GM19043 (cell line): Measurements from ENCODE around the gene INTS11.
"Not testable (repeated sequence)": the region's sequence is repeated elsewhere in the genome, so short reads cannot be mapped to it uniquely, and the experiment has no call there.

Experiments used
- ATAC-seq: cut with Tn5 transposase; IDR thresholded peaks from one replicate; pipeline ENCODE4 v1.9.1; 2021; ENCODE audit warnings: low read depth; ENCODE audit not compliant: unreplicated experiment

The INTS11 gene

DNA sequence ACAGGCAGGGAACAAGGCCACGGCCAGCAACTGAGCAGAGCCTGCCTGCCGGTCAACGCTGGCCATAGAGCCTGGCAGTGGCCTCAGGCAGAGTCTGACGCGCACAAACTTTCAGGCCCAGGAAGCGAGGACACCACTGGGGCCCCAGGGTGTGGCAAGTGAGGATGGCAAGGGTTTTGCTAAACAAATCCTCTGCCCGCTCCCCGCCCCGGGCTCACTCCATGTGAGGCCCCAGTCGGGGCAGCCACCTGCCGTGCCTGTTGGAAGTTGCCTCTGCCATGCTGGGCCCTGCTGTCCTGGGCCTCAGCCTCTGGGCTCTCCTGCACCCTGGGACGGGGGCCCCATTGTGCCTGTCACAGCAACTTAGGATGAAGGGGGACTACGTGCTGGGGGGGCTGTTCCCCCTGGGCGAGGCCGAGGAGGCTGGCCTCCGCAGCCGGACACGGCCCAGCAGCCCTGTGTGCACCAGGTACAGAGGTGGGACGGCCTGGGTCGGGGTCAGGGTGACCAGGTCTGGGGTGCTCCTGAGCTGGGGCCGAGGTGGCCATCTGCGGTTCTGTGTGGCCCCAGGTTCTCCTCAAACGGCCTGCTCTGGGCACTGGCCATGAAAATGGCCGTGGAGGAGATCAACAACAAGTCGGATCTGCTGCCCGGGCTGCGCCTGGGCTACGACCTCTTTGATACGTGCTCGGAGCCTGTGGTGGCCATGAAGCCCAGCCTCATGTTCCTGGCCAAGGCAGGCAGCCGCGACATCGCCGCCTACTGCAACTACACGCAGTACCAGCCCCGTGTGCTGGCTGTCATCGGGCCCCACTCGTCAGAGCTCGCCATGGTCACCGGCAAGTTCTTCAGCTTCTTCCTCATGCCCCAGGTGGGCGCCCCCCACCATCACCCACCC, 6.9 kb upstream of the INTS11 start, which contains the start of gene TAS1R3:
TAS1R3 (plus strand) TSS at position 213 of the 898 bp plus-strand sequence; CDS start at position 279, 66 bp downstream.
- no peak for ATAC-seq

GRCh38 chr1:1330366-1331067, 6.1 kb upstream of the INTS11 start:
- ATAC-seq, result no peak

DNA sequence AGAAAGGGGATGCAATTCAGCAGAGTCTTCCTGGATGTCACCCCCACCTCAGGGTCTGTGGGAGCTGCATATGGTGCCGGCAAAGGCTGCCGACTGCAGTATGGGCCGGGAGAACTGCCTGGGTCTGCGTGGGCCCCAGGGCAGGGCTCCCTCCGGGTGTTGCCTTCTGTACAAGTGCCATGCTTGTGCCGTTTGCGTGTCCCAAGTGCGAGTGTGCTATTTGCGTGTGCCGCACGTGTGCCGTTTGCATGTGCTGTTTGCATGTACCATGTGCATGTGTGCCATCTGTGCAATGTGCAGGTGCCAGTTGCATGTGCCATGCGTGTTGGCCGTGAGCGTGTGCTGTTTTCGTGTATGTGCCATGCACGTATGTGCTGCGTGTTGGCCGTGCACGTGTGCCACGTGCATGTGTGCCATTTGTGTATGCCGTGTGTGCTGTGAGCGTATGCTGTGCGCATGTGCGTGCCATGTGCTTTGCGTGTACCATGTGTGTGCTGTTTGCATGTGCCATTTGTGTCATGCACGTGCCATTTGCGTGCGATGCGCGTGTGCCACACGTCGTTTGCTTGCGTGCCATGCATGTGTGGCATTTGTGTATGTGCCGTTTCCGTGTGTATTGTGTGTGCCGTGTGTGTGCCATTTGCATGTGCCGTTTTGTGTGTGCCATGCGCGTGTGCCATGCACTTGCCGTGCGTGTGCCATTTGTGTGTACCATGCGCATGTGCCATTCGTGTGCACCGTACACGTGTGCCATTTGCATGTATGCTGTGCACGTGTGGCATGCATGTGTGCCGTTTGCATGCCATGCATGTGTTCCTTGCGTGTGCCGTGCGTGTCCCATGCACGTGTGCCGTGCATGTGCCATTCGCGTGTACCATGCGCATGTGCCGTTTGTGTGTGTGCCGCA, 5.1 kb upstream of the INTS11 start:
- ATAC-seq, result no peak

DNA sequence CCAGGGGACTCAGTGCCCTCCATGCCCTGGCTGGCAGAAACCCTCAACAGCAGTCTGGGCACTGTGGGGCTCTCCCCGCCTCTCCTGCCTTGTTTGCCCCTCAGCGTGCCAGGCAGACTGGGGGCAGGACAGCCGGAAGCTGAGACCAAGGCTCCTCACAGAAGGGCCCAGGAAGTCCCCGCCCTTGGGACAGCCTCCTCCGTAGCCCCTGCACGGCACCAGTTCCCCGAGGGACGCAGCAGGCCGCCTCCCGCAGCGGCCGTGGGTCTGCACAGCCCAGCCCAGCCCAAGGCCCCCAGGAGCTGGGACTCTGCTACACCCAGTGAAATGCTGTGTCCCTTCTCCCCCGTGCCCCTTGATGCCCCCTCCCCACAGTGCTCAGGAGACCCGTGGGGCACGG, 3.8 kb upstream of the INTS11 start:
- ATAC-seq, result no peak

DNA sequence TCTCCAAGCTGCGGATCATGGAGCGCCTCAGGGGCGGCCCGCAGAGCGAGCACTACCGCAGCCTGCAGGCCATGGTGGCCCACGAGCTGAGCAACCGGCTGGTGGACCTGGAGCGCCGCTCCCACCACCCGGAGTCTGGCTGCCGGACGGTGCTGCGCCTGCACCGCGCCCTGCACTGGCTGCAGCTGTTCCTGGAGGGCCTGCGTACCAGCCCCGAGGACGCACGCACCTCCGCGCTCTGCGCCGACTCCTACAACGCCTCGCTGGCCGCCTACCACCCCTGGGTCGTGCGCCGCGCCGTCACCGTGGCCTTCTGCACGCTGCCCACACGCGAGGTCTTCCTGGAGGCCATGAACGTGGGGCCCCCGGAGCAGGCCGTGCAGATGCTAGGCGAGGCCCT, 2.8 kb upstream of the INTS11 start:
- no peak for ATAC-seq

DNA sequence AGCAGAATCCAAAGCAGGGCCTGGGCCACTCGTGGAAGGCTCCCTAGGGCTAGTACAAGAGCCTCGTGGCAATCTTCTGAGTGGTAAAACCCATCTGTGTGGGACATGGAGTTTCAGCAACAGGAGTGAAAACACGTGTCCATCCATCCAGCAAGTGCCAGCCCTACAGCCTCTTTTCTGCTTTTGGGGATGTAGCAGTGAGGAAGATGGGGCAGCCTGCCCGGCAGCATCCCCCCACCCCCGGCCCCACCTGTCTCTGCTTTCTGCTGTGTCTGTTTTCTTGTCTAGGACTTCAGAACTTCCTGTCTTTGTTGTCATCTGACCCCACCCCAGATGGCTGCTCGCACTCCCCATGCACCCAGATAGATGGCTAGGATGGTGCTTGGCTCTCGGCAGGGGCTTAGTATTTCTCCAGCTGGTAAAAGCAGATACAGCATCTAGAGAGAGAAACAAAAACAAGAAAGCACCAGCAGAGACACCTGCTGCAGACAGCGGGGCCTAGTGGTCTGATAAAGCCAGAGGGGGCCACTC, 1.7 kb upstream of the INTS11 start:
- ATAC-seq, result no peak

DNA sequence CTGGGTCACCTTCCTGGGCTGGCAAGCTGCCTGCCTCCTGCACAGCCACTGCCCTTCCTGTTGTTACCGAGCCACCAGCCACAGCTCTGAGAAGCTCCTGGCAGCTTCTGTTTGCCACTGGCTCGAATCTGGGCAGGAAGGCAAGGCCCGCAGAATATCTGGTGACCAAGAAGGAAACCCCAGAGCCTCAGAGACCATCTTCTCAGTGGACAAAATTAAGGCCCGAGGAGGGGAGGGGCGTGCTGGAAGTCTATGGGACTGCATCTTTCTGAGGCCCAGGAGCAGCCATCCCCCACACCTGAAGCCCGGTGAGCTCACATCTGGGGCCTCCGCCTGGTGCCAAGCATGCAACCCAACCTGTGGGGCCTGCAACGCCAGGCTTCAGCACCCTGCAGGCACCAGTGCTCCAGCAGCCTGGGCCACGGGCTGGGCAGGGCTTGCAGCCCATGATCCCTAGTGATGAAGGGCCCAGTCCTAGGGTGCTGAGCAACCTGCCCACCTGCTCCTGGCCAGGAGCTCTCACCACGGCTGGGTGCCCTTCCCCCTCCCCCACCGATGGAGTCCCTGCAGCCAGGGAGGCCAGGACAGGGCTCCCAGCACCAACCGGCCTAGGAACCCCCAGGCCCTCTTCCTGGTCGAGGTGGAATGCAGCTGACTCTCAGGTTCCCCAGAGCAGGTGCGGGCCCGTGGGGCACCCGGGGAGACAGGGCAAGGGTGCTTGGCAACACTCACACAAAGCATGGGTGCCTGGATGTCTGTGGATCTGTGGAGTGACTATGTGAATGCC, 1.0 kb upstream of the INTS11 start:
- ATAC-seq, result no peak

GRCh38 chr1:1324084-1324523, 356 bp downstream of the INTS11 start:
- ATAC-seq, result peak; percentile 19

GRCh38 chr1:1322952-1323351, 1.5 kb downstream of the INTS11 start:
- no peak for ATAC-seq

DNA sequence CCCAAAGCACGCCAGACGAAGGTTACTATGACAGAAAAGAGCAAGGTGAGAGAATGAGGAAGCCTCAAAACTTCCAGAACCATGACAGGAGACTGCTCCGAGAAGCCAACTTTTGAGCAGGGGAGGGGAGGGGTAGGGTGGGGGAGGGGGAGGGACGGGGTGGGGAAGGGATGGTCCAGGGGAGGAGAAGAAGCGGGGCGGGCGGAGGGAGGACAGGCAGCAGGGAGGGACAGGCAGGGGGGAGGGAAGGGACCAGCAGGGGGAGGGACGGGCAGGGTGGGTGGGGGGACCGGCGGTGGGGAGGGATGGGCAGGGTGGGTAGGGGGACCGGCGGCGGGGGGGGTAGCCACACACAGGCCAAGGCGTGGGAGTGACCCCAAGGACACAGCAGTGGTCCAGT, 2.0 kb downstream of the INTS11 start:
- no peak for ATAC-seq

DNA sequence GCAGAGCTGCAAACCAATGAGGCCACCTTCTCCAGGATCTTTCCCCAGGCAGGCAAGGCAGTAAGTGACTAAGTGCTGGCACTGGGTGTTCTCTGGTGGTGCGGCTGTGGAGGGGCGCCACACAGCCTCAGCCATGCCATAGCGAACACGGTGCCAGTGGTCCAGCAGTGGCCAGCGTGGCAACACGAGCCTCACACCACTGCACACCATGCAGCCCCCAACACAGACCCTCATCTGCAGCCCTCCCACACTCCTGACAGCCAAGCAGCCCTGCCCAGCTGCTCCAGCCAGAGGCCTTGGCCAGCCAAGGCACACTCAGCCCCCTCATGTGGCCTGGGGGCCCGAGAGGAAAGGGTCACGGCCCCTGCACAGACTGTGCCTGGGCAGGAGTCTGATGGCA, 3.0 kb downstream of the INTS11 start:
- no peak for ATAC-seq

- no peak for ATAC-seq
Observed at GRCh38 chr1:1320666-1321448, 3.6 kb downstream of the INTS11 start.

DNA sequence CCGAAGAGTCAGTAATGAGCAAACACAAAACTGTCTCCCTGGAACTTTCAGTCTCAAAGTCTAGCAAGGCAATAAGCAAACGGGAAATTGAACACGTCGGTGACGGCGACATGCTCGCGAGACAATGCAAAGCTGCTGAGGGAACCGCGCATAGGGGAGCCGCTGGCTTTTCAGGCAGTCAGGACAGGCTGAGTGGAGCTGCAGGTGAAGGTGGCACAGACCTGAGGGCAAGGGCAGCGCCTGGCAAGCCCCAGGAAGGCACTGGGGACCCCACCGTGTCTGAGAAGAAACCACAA, 4.9 kb downstream of the INTS11 start:
- ATAC-seq, result no peak

- no peak for ATAC-seq
Observed at GRCh38 chr1:1318777-1319645, 5.4 kb downstream of the INTS11 start.

GRCh38 chr1:1318131-1318652, 6.3 kb downstream of the INTS11 start:
- no peak for ATAC-seq

DNA sequence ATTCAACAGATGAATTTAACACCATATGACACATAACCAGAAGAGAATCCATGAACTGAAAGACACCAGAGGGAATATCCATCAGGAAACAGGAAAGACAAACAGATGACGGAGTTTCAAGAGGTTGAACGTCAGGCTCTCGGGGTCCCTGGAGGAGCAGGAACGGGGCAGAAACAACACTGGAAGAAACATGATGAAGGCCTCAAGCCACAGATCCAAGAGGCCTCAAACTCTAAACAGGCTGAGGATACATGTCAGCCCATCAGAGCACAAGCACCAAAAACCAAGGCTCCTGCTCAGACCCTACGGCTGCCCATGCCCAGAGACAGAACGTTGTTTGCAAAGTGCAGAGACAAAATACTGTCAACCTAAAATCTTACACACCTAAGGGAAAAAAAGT, 7.0 kb downstream of the INTS11 start:
- ATAC-seq, result no peak

DNA sequence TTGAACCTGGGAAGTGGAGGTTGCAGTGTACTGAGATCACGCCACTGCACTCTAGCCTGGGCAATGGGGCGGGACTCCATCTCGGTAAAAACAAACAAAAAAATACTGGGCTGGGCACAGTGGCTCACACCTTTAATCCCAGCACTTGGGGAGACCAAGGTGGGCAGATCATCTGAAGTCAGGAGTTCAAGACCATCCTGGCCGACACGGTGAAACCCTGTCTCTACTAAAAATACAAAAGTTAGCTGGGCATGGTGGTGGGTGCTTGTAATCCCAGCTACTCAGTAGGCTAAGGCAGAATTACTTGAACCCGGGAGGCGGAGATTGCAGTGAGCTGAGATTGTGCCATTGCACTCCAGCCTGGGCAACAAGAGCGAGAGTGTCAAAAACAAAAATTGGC, 8.3 kb downstream of the INTS11 start:
- ATAC-seq, result not testable (repeated sequence)

DNA sequence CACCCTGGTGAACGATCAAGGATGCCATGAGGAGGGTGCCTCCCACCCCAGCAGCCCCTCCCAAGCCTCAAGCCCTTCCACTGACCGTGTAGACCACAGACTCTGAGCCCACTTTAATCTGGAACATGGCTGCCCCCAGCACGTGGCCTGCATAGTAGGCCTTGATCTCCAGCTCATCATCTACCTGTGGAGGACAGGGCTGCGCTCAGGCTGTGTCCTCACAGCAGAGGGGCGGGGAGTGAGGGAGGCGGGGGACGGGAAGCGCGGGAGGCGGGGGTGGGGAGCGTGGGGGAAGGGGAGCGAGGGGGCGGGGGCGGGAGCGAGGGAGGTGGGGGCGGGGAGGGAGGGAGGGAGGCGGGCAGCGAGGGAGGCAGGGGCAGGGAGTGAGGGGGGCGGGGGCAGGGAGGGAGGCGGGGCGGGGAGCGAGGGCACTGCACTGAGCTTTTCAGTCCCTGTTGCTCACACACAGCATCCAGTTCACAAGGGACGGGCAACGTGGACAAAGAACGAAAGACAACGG, 9.0 kb downstream of the INTS11 start:
- no peak for ATAC-seq
